Dendritic cell treated with granulocyte-macrophage colony-stimulating factor and Interleukin-4, amounts not matched to agents 40 ng/mL and 50 ng/mL, for 4 days (primary cell): ENCODE measurements around the gene STAG1.
"Not testable (repeated sequence)": the region's sequence is repeated elsewhere in the genome, so short reads cannot be mapped to it uniquely, and the experiment has no call there.

Experiments used
- H3K27ac Mint-ChIP-seq: one replicate; pipeline ENCODE4 v1.8.0; 2022; ENCODE audit warnings: mild to moderate bottlenecking, mixed read lengths
- H3K27me3 Mint-ChIP-seq: one replicate; pipeline ENCODE4 v1.8.0; 2022; ENCODE audit warnings: mild to moderate bottlenecking, mixed read lengths
- H3K36me3 Mint-ChIP-seq: one replicate; pipeline ENCODE4 v1.8.0; 2022; ENCODE audit warnings: low read depth, mixed read lengths
- H3K4me1 Mint-ChIP-seq: one replicate; pipeline ENCODE4 v1.8.0; 2022; ENCODE audit warnings: low read depth, mixed read lengths
- H3K4me3 Mint-ChIP-seq: one replicate; pipeline ENCODE4 v1.8.0; 2022; ENCODE audit warnings: mild to moderate bottlenecking, moderate library complexity, mixed read lengths
- H3K9me3 Mint-ChIP-seq: one replicate; pipeline ENCODE4 v1.8.0; 2022; ENCODE audit warnings: mixed read lengths
- intact Hi-C: fragments of 100-400 bp; cut with micrococcal nuclease; formaldehyde crosslinking; loops from one replicate; pipeline ENCODE4 v1.15.0; 2022

The STAG1 gene

GRCh38 chr3:136377508-136377907 lies 374.7 kb downstream of the STAG1 start:
- Mint-ChIP-seq H3K4me1 (no peaks in the 10 kb centered on the region), H3K9me3 (no peaks in the 10 kb centered on the region), H3K27me3 (no peaks in the 10 kb centered on the region), H3K27ac (no peak overlapping the region), H3K36me3 (peaks cover 58% of the 10 kb centered on the region), H3K4me3 (no peak overlapping the region)
- intact Hi-C loops = no loop called here

GRCh38 chr3:136375800-136376199 lies 376.4 kb downstream of the STAG1 start:
- H3K27ac Mint-ChIP-seq, H3K4me1 Mint-ChIP-seq, H3K27me3 Mint-ChIP-seq, H3K9me3 Mint-ChIP-seq, H3K4me3 Mint-ChIP-seq, intact Hi-C loops: not testable (repeated sequence)
- H3K36me3 Mint-ChIP-seq = peaks cover 50% of the 10 kb centered on the region

- Mint-ChIP-seq H3K27ac (no peak overlapping the region), H3K9me3 (no peaks in the 10 kb centered on the region), H3K4me3 (no peak overlapping the region), H3K36me3 (peaks cover 43% of the 10 kb centered on the region), H3K4me1 (no peaks in the 10 kb centered on the region), H3K27me3 (no peaks in the 10 kb centered on the region)
- intact Hi-C loops = no loop called here
These were observed 385.9 kb downstream of the STAG1 start for GRCh38 chr3:136366289-136366688.

DNA sequence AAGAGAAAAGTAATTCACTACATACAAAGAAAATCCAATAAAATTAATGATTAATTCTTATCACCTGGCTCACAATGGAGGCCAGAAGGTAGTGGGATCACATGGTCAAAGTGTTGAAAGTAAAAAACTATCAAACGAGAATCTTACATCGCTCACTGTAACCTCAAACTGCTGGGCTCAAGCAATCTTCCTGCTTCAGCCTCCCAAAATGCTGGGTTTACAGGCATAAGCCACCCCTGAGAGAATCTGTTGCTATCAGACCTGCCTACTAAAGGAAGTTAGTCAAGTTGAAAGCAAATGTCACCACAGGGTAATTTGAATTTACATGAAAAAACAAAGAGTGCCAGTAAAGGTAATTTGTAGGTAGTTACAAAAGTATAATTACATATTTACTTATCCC lies 398.7 kb downstream of the STAG1 start:
- Mint-ChIP-seq H3K27me3 (no peaks in the 10 kb centered on the region), H3K9me3 (no peaks in the 10 kb centered on the region), H3K36me3 (peaks cover 72% of the 10 kb centered on the region), H3K4me3 (no peak overlapping the region), H3K4me1 (no peaks in the 10 kb centered on the region), H3K27ac (no peak overlapping the region)
- intact Hi-C loops = no loop called here

DNA sequence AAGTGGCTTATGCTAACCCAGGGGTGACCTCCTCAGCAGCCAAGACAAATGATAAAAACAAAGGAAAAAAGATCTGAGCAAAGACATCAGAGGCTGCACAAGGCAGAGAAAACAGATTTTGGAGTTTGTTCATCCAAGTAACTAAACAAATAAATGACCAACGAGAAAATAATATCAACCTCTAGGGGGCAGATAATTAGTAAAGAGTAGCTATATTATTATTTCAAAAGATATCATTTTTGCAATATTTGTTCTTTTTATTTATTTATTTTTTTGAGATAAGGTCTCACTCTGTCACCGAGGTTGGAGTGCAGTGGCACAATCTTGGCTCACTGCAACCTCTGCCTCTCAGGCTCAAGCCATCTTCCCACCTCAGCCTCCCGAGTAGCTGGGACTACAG lies 400.3 kb downstream of the STAG1 start:
- H3K27me3 Mint-ChIP-seq = no peaks in the 10 kb centered on the region
- H3K27ac Mint-ChIP-seq = no peak overlapping the region
- no peak overlapping the region for H3K4me3 Mint-ChIP-seq
- intact Hi-C loops = no loop called here
- peaks cover 61% of the 10 kb centered on the region for H3K36me3 Mint-ChIP-seq
- H3K4me1 Mint-ChIP-seq = no peaks in the 10 kb centered on the region
- no peaks in the 10 kb centered on the region for H3K9me3 Mint-ChIP-seq

GRCh38 chr3:136351351-136351750 lies 400.8 kb downstream of the STAG1 start:
- no peaks in the 10 kb centered on the region for H3K4me1 Mint-ChIP-seq
- H3K9me3 Mint-ChIP-seq = no peaks in the 10 kb centered on the region
- intact Hi-C loops = no loop called here
- H3K36me3 Mint-ChIP-seq = peaks cover 61% of the 10 kb centered on the region
- H3K27me3 Mint-ChIP-seq = no peaks in the 10 kb centered on the region
- H3K27ac Mint-ChIP-seq = no peak overlapping the region
- H3K4me3 Mint-ChIP-seq = no peak overlapping the region

GRCh38 chr3:136350557-136350956 lies 401.6 kb downstream of the STAG1 start:
- Mint-ChIP-seq H3K36me3 (peaks cover 60% of the 10 kb centered on the region), H3K4me1 (no peaks in the 10 kb centered on the region), H3K27ac (no peak overlapping the region)

DNA sequence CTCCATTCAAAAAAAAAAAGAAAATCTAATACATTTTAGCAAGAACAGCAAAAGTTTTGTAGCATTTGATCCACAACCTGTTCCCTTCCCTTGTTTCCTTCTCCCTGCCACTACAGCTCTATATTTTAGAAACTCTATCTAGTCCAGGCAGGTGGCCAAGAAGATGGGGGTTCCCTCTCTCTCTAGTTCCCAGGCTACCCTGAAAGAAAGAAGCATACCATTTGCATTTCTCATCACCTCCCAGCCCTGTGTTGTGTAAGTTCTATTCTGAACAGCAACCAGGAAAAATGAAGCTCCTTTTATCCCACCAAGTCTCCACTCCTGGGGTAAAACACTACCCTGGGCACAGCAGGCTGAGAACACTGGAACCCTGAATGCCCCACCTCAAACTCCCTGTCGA lies 402.0 kb downstream of the STAG1 start:
- H3K4me3 Mint-ChIP-seq = no peak overlapping the region
- intact Hi-C loops = no loop called here
- peaks cover 58% of the 10 kb centered on the region for H3K36me3 Mint-ChIP-seq
- H3K9me3 Mint-ChIP-seq = no peaks in the 10 kb centered on the region
- H3K4me1 Mint-ChIP-seq = no peaks in the 10 kb centered on the region
- no peak overlapping the region for H3K27ac Mint-ChIP-seq
- H3K27me3 Mint-ChIP-seq = no peaks in the 10 kb centered on the region

More at GRCh38 chr3:136350557-136350956, 401.6 kb downstream of the STAG1 start:
- H3K4me3 Mint-ChIP-seq = no peak overlapping the region
- intact Hi-C loops = no loop called here
- H3K9me3 Mint-ChIP-seq = no peaks in the 10 kb centered on the region
- H3K27me3 Mint-ChIP-seq = no peaks in the 10 kb centered on the region

- peaks cover 66% of the 10 kb centered on the region for H3K36me3 Mint-ChIP-seq
- no peaks in the 10 kb centered on the region for H3K27me3 Mint-ChIP-seq
- no peak overlapping the region for H3K27ac Mint-ChIP-seq
- no peaks in the 10 kb centered on the region for H3K4me1 Mint-ChIP-seq
- H3K9me3 Mint-ChIP-seq = no peaks in the 10 kb centered on the region
- intact Hi-C loops = no loop called here
- no peak overlapping the region for H3K4me3 Mint-ChIP-seq
These were observed 405.7 kb downstream of the STAG1 start for GRCh38 chr3:136346486-136346885.

DNA sequence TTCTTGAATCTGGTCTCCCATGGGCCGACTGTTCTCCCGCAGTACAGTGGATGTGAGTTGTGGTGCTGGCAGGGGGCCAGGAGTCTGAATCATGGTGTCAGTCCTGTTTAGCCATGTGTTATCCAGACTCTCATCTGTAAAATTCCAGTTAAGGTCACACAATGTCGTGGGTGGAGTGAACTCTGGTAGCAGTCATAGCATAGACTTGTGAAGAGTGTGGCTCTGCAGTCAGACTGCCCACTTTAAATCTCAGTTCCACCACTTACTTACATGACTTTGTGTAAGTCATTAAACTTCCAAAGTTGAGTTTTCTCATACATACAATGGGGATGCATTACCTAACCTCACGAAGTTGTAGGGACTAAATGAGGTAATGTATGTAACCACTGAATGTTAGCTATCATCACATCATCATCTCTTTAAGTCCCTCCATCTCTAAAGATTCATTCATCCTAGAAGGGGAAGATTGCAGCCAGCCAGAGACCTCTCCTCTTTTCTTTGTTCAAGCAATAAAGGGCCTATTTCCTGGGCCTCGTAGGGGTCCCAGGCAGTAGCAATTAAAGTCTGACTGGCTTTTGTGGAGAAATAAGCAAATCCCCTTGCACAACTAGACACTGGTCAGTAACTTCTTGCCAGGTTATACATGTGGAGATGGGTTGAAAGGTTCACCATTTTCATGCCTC lies 408.2 kb downstream of the STAG1 start:
- no peaks in the 10 kb centered on the region for H3K4me1 Mint-ChIP-seq
- no peak overlapping the region for H3K4me3 Mint-ChIP-seq
- no peaks in the 10 kb centered on the region for H3K9me3 Mint-ChIP-seq
- H3K27me3 Mint-ChIP-seq = no peaks in the 10 kb centered on the region
- H3K27ac Mint-ChIP-seq = no peak overlapping the region
- peaks cover 71% of the 10 kb centered on the region for H3K36me3 Mint-ChIP-seq
- intact Hi-C loops = no loop called here

- Mint-ChIP-seq H3K9me3 (no peaks in the 10 kb centered on the region), H3K27me3 (no peaks in the 10 kb centered on the region), H3K36me3 (peaks cover 71% of the 10 kb centered on the region), H3K4me3 (no peak overlapping the region), H3K4me1 (no peaks in the 10 kb centered on the region), H3K27ac (no peak overlapping the region)
- intact Hi-C loops = no loop called here
These were observed 408.7 kb downstream of the STAG1 start for GRCh38 chr3:136343446-136343845.

DNA sequence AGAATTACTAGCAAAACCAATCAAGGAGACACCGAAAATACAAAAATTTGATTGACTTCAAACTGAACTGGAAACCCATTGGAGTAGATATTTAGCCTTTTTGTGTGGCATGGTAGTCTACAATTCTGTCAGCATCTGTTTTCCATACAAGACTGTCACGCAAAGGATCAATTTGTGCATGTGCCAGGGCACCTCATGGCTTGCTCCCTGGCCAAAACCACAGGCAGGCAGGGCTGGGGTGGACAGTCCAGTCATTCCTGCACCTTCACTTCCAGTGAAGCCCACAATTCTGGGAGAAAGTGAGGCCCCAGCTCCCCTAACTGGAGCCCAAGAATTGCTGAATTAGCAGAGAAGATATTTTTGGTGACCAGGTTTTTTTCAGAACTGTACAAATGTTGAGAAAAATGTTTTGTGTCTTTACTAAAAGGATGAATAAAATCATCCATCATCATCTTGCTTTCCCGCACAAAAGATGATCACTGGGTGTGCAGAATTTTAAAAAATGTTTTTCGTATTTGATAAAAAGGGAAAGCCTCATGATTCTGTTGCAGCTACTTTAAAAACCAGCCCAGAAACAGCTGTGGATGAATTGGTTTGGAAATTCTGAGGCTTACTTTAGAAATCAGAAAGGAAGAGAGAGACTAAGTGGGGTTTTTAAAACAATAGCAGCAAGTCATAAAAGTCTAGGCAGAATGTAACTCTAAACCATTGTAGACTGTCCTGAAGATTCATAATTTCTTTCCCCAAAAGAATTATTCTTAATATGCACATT lies 415.7 kb downstream of the STAG1 start:
- intact Hi-C loops = no loop called here
- Mint-ChIP-seq H3K27ac (no peak overlapping the region), H3K36me3 (peaks cover 85% of the 10 kb centered on the region)

DNA sequence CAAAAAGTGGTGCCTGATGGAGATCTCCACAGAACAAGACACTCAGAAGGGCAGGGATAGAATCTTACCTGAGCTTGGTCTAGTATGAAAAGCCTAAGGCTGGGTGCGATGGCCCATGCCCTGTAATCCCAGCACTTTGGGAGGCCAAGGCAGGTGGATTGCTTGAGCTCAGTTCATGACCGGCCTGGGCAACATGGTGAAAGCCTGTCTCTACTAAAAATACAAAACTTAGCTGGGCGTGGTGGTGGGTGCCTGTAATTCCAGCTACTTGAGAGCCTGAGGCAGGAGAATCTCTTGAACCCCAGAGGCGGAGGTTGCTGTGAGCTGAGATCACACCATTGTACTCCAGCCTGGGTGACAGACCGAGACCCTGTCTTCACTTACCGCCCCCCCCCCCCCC lies 417.5 kb downstream of the STAG1 start:
- intact Hi-C loops, H3K4me3 Mint-ChIP-seq, H3K4me1 Mint-ChIP-seq, H3K9me3 Mint-ChIP-seq, H3K27ac Mint-ChIP-seq, H3K27me3 Mint-ChIP-seq: not testable (repeated sequence)
- H3K36me3 Mint-ChIP-seq = peaks cover 75% of the 10 kb centered on the region

More for the DNA sequence above, 415.7 kb downstream of the STAG1 start:
- H3K4me3 Mint-ChIP-seq = no peak overlapping the region
- H3K4me1 Mint-ChIP-seq = no peaks in the 10 kb centered on the region
- no peaks in the 10 kb centered on the region for H3K27me3 Mint-ChIP-seq
- H3K9me3 Mint-ChIP-seq = no peaks in the 10 kb centered on the region

GRCh38 chr3:136334209-136334608 lies 418.0 kb downstream of the STAG1 start:
- Mint-ChIP-seq H3K4me3 (no peak overlapping the region), H3K36me3 (peaks cover 75% of the 10 kb centered on the region), H3K9me3 (no peaks in the 10 kb centered on the region), H3K4me1 (no peaks in the 10 kb centered on the region), H3K27ac (no peak overlapping the region), H3K27me3 (no peaks in the 10 kb centered on the region)
- intact Hi-C loops = no loop called here

GRCh38 chr3:136332776-136333175 lies 419.4 kb downstream of the STAG1 start:
- Mint-ChIP-seq H3K4me1 (no peaks in the 10 kb centered on the region), H3K9me3 (no peaks in the 10 kb centered on the region), H3K27me3 (no peaks in the 10 kb centered on the region), H3K4me3 (no peak overlapping the region), H3K36me3 (peaks cover 75% of the 10 kb centered on the region), H3K27ac (no peak overlapping the region)
- intact Hi-C loops = no loop called here
